NCI-H748 (cell line): ENCODE results near the gene SEMA5A.

Source experiments
- DNase-seq: peaks from one replicate; lab custom pipeline; 2025; ENCODE audit not compliant: unreplicated experiment; lab: John Stamatoyannopoulos, UW

SEMA5A gene

GRCh38 chr5:9444346-9444745 lies 101.5 kb downstream of the SEMA5A start:
- DNase-seq: no peak

DNA sequence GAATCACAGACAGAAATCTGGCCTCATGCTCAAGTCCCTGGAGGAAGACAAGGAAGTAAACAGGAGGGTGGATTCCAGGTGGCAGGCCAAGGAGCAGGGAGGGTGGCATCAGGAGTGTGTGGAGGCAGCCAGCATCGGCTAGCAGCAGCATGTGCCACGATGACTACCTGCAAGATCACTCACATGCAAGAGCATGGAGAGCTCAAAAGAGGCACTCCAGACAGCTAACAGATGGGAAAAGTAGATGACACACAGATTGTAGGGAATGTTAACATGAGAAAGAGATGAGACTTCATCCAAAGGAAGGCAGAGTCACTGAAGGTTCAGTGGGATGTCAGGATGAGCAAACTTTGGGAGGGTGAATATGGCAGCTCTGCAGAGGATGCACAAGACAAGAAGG lies 104.3 kb downstream of the SEMA5A start:
- DNase-seq: no peak

DNA sequence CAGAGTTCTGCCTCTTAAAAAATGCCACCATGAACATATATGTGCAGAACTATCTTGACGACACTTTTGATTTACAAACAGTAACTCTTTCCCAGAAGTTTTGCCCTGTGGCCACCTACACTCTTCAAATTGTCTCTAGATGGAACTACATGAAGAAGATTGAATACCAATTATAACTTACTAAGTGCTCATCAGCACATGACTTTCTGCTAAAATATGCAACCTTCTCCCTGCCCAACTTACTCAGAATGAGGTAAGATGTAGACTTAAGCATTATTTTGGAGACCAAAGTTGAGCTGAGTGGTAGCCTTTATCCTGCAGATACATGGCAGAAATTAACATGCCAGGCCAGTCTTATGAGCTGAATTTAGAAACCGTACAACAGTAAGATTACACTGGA lies 105.4 kb downstream of the SEMA5A start:
- DNase-seq: no peak

DNA sequence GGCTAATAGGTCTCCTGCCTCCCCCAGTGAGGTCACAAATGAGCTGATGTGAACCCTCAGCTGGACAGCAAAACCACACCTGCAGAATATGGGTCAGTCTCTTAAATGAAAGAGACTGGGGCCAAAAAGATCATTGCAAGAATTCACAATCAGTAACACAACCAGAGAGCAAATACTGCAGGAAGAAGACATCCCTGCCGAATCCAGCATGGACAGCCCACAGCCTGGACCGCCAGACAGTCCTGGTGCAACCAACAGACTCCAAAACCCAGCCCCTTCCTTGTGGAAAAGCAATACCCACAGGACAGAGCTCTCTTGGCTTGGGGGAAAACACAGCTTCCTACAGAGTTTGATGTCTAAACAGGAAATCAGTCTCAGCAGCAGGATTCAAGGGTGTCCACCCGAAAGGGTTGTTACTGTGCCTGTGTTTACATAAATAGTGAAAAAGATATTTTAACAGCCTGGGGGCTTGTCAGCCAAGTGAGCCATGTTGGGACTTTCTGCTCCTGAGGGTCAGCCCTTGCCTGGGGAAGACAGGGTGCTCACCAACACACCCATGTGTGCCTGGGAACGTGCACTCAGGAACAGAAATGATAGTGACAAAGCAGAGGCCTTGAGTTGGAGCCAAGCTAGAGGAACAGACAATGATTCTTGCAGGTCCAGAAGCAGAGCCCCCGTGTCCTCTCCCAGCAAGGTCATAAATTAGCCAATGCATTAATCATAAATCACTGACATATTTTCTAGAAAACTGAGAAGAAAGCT lies 106.2 kb downstream of the SEMA5A start:
- no peak for DNase-seq

GRCh38 chr5:9438596-9439354 lies 107.1 kb downstream of the SEMA5A start:
- no peak for DNase-seq

DNA sequence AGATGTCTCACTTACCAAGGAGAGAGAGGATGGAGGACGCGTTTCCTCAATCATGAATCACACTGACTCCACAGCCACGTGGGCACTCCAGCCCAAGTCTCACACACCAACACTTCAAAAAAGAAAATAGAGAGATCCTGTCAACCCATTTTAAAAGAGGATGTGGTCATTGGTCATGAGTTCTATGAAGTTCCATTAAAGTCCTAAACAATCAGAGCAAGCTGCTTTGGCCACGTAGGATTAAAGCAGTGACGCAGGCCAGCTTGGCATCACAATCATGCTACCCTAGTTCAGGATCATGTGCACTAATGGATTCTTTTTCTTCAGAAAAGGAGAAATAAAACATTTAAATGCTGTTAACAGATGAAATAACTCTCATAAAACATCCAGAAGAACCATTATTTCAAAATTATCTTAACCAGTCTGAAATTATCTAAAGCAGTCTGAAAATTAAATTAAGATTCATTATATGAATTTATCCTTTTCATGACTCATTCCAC lies 108.1 kb downstream of the SEMA5A start:
- no peak for DNase-seq

- DNase-seq: no peak
These were observed 114.2 kb downstream of the SEMA5A start for GRCh38 chr5:9431496-9432258.

- DNase-seq: no peak
These were observed 114.8 kb downstream of the SEMA5A start for GRCh38 chr5:9431151-9431495.

- no peak for DNase-seq
These were observed 115.6 kb downstream of the SEMA5A start for GRCh38 chr5:9430306-9430705.

- DNase-seq: no peak
These were observed 116.1 kb downstream of the SEMA5A start for GRCh38 chr5:9429691-9430215.

DNA sequence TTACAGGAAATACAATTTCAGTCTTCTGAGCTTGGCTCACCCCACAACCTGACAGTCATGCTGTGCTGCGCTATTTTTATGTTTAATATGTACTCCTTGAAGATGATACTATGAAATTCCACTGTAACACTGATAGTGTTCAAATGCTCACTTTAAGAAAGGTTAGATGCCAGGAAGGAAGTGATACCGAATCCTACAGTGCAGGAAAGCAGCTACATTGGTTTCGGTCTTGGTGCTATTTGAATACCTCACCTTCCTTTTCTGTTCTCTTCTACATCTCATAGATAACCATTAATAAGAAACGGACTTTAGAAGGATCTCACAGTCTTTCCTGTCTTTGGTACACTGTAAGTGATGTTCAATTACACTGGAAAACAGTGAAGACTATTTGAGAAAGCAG lies 117.6 kb downstream of the SEMA5A start:
- no peak for DNase-seq

- DNase-seq: no peak
These were observed 120.2 kb downstream of the SEMA5A start for GRCh38 chr5:9425710-9426109.

DNA sequence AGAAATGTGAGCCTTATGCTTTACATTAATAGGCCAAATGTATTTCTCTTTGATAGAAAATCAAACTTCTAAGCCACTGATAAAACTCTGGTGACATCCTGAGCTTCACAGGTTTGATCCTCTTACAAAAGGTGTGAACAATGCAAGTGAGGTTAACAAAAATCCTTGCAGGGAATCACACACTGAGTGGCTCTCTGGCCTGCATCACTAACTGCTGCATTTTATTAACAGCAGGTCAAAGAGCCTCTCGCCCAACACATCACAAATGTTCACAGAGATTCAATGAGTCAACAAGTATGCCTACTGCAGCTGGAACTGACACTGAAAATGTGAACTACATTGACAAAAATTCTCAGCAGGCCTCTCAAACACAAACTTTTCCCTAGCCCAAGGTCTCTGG lies 122.3 kb downstream of the SEMA5A start:
- DNase-seq: no peak

DNA sequence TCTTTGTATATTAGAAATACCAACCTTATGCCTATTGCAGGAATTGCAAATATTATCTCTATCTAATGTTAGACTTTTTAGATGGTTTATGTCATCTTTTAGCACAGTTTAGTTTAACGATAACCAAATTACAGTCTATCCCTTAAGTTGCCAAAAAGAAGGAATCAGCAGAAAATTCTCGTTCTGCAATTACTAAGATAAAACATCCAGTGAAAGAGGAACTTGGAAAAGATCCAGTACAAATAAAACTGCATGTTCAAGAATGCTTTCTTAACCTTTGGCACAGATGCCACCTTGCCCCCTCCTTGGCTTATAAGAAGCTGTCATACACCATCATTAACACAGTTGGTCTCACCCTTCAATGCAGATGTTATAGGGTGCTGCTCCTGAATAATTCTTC lies 124.0 kb downstream of the SEMA5A start:
- no peak for DNase-seq

DNA sequence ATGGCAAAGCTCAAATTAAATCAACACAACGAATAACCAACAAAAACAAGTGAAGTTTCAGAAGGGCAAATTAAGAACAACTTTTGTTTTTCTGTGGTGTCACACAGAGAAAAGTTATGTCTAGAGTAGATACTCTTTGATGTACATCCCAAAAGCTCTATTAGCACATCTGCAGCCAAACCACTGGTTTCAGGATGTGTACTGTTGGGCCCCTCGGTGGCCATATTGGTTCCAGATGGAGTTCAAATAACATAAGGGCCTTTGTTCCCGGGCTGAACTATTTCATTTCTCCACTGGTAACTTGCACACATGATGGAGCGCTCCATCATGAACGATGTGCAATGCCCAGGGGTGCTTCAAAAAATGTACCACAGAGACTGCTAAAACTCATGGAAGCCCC lies 126.1 kb downstream of the SEMA5A start:
- DNase-seq: no peak

DNA sequence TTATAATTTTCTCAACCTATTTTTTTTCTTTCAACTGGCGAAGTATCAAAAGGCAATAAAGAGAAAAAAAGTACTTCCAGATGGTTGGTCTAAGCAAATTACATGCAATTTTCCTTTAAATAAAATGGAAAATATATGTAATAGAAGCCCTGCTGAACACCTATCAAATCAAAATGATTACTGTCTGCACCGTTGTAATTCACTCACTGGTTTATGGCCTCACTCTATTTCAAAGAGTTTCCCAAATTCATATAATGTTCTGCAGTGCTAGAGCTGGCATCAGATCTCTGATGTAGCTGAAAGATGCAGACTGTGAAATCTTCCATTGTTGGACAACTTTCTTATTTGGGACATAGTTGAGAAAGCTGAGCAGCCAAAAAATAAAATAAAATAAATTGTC lies 130.3 kb downstream of the SEMA5A start:
- DNase-seq: no peak

DNA sequence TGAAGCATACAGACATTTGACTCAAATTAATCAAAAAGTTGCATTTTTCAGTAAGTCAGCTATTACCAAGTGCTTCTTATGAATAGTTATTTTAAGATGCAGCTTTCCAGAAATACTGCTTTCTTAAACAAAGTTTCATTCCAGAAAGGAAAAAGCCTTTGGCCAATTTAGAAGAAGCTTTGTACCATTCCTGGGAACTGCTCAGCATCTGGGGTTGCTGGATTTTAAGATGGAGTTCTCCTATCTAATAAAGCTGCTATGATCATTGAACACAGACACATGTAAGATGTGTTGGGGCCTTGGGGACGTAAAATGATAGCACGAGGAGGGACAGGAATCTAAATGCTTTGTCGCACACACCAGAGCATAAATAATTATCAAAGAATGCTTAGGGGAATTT lies 130.8 kb downstream of the SEMA5A start:
- DNase-seq: no peak

DNA sequence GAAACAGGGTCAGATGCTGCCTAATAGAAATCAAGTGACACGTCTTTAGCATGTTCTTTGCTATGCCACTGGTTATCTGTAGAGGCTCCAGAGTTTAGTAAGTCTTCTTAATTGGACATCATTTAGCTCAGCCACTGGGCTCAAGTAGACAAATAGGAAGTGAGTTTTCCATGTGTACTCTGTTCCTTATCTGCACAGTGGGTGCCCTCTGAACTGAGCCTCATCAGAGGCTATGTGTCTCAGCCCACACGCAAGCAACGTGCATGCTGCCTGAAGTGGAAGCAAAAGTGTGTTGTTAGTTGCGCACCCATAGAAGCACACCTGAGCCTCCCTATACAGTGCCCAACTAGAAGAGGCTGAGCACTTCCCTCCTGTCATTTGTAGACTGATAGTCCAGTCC lies 134.7 kb downstream of the SEMA5A start:
- DNase-seq: no peak

- no peak for DNase-seq
These were observed 136.4 kb downstream of the SEMA5A start for GRCh38 chr5:9409413-9409960.

GRCh38 chr5:9408964-9409363 lies 136.9 kb downstream of the SEMA5A start:
- DNase-seq: no peak

GRCh38 chr5:9405196-9405754 lies 140.6 kb downstream of the SEMA5A start:
- DNase-seq: no peak
